Stimulated activated CD8-positive, alpha-beta memory T cell treated with anti-CD3 and anti-CD28 coated beads, Interleukin-12 subunit alpha, Interleukin-12 subunit beta, amount 100 ng/mL, for 1 hour (primary cell): ENCODE measurements around the gene DIP2B.

Source experiments
- DNase-seq: peaks from one replicate; pipeline ENCODE4 v3.0.0-alpha.2; 2020; ENCODE audit warnings: low read depth

The DIP2B gene

GRCh38 chr12:50775251-50775650, 270.5 kb downstream of the DIP2B start:
- no peak for DNase-seq

GRCh38 chr12:50776749-50777728, 272.3 kb downstream of the DIP2B start:
- DNase-seq, result no peak

GRCh38 chr12:50778663-50779590, 274.1 kb downstream of the DIP2B start:
- no peak for DNase-seq

GRCh38 chr12:50780013-50780412, 275.2 kb downstream of the DIP2B start:
- no peak for DNase-seq

- no peak for DNase-seq
These were observed 279.7 kb downstream of the DIP2B start for GRCh38 chr12:50784501-50784900.

- no peak for DNase-seq
These were observed 280.7 kb downstream of the DIP2B start for GRCh38 chr12:50785406-50786001.

GRCh38 chr12:50786498-50787231, 281.9 kb downstream of the DIP2B start:
- no peak for DNase-seq

- no peak for DNase-seq
These were observed 282.8 kb downstream of the DIP2B start for GRCh38 chr12:50787618-50788017.

GRCh38 chr12:50788561-50788960, 283.8 kb downstream of the DIP2B start:
- no peak for DNase-seq

- no peak for DNase-seq
These were observed 285.3 kb downstream of the DIP2B start for GRCh38 chr12:50790081-50790480.
